Aorta (tissue), 5 donors: Measurements from ENCODE around the gene AQP11. TPM values are rescaled to one million over a fixed set of nuclear protein-coding genes. Genes with fewer than 3 reads are reported as not detected.
"Not testable (repeated sequence)": the region's sequence is repeated elsewhere in the genome, so short reads cannot be mapped to it uniquely, and the experiment has no call there.

ENCODE experiments used
- ATAC-seq: fragments of 200-7000 bp; cut with Tn5 transposase; one replicate; pipeline ENCODE4 v1.9.1; 2022; ENCODE audit warnings: moderate library complexity; ENCODE audit not compliant: low FRiP score
- DNase-seq, 2 donors: peaks; one replicate each; pipeline ENCODE4 v3.0.0-alpha.2; 2020
- H3K27ac ChIP-seq, 2 donors: one replicate each; pipeline ENCODE4 v1.5.1; 2013; ENCODE audit warnings: low read length in 2 of 2, mild to moderate bottlenecking in 2 of 2, moderate library complexity in 2 of 2, control low read depth in 1 of 2, inconsistent platforms in 1 of 2, low read depth in 1 of 2
- H3K27me3 ChIP-seq, 2 donors: one replicate each; pipeline ENCODE4 v1.6.1; 2013; ENCODE audit warnings: control low read depth in 1 of 2, low read length in 1 of 2, mild to moderate bottlenecking in 1 of 2, moderate library complexity in 1 of 2; ENCODE audit not compliant: insufficient read depth in 2 of 2, control insufficient read depth in 1 of 2
- H3K36me3 ChIP-seq, 2 donors: one replicate each; pipeline ENCODE4 v1.6.1; 2013; ENCODE audit warnings: control low read depth in 1 of 2, low read length in 1 of 2, mild to moderate bottlenecking in 1 of 2; ENCODE audit not compliant: insufficient read depth in 2 of 2, control insufficient read depth in 1 of 2
- H3K4me1 ChIP-seq, 2 donors: one replicate each; pipeline ENCODE4 v1.6.1; 2013; ENCODE audit warnings: low read length in 2 of 2, control low read depth in 1 of 2, mild to moderate bottlenecking in 1 of 2, moderate library complexity in 1 of 2; ENCODE audit not compliant: insufficient read depth in 2 of 2, control insufficient read depth in 1 of 2
- H3K4me3 ChIP-seq, 2 donors: one replicate each; pipeline ENCODE4 v1.5.1; 2013; ENCODE audit warnings: low read length in 2 of 2, control low read depth in 1 of 2, mild to moderate bottlenecking in 1 of 2
- H3K9me3 ChIP-seq: one replicate; pipeline ENCODE4 v1.6.1; 2013; ENCODE audit warnings: mild to moderate bottlenecking, low read length; ENCODE audit not compliant: control insufficient read depth
- WGBS, 2 donors: extraction: QIAGEN DNeasy Blood & Tissue Kit; methylation state at CpG; one replicate each; pipeline ENCODE4 v1.1.7; 2013; 5-methylcytosine and 5-hydroxymethylcytosine counted together
- intact Hi-C, 2 donors: fragments of 100-400 bp; cut with DNase I; formaldehyde crosslinking; loops; one replicate each; pipeline versions ENCODE4 v1.14.2 to v1.15.0; 2022
- polyA plus RNA-seq, 2 donors: library from polyadenylated mRNA; stranded (reverse); fragments of 200-250 nt; gene quantifications; one replicate each; pipeline ENCODE4 v1.2.3, GENCODE V29; 2013
- total RNA-seq, 2 donors: library from RNA; stranded (reverse); fragmentation: NEBNext Ultra II Directional; extraction: Animal tissue kit (Norgen Biotek cat#: 25700); gene quantifications; one replicate each; pipeline ENCODE4 v1.2.1, GENCODE V29; 2021
- donor health status: healthy with polysubstance abuse.
- donor health status: Bipolar disorder and iron deficiency.
- donor health status: DM: no; HTN: no; CAD: no.
- donor health status: DM: no; HTN: no; CAD: no.
- donor health status: DM: yes; HTN: yes; CAD: no.

AQP11 gene
- total and polyA plus RNA-seq, 4 donors: 0.49 to 1.4 TPM; not detected in 2

GRCh38 chr11:77609234-77609633, 19.5 kb downstream of the AQP11 start:
- ATAC-seq (no peak), DNase-seq (no peak)
- WGBS, 2 donors: 74 to 76% methylated on average over 1 of the region's 1 CpG
- intact Hi-C loops: no loop called here
- no peak overlapping the region for H3K27ac ChIP-seq
- no peak overlapping the region for H3K4me3 ChIP-seq
- peaks cover 0 to 3% of the 10 kb centered on the region in 2 donors for H3K36me3 ChIP-seq
- no peaks in the 10 kb centered on the region for H3K9me3 ChIP-seq
- H3K27me3 ChIP-seq: no peaks in the 10 kb centered on the region
- H3K4me1 ChIP-seq: no peaks in the 10 kb centered on the region

- Histone ChIP-seq H3K36me3 (peaks cover 0 to 5% of the 10 kb centered on the region in 2 donors), H3K27me3 (no peaks in the 10 kb centered on the region), H3K27ac (no peak overlapping the region), H3K4me3 (no peak overlapping the region), H3K4me1 (no peaks in the 10 kb centered on the region), H3K9me3 (no peaks in the 10 kb centered on the region)
- ATAC-seq: no peak
- intact Hi-C loops: no loop called here
- no peak for DNase-seq
These were observed 22.2 kb downstream of the AQP11 start for GRCh38 chr11:77611921-77612320.

GRCh38 chr11:77617892-77618291, 28.1 kb downstream of the AQP11 start:
- Histone ChIP-seq H3K27ac (no peak overlapping the region), H3K27me3 (no peaks in the 10 kb centered on the region), H3K9me3 (no peaks in the 10 kb centered on the region), H3K4me1 (no peaks in the 10 kb centered on the region), H3K36me3 (peaks cover 0 to 5% of the 10 kb centered on the region in 2 donors), H3K4me3 (no peak overlapping the region)
- DNase-seq: no peak
- no peak for ATAC-seq
- intact Hi-C loops: no loop called here
- WGBS, 2 donors: 81 to 89% methylated on average over 3 of the region's 3 CpGs

GRCh38 chr11:77619576-77620198, 29.9 kb downstream of the AQP11 start:
- intact Hi-C loops: no loop called here
- DNase-seq (no peak), ATAC-seq (no peak)
- 82 to 87% methylated on average over 3 of the region's 3 CpGs for WGBS, 2 donors
- Histone ChIP-seq H3K36me3 (peaks cover 0 to 5% of the 10 kb centered on the region in 2 donors), H3K4me1 (no peaks in the 10 kb centered on the region), H3K27ac (no peak overlapping the region), H3K9me3 (no peaks in the 10 kb centered on the region), H3K27me3 (no peaks in the 10 kb centered on the region), H3K4me3 (no peak overlapping the region)

- Histone ChIP-seq H3K9me3 (no peaks in the 10 kb centered on the region), H3K27me3 (no peaks in the 10 kb centered on the region), H3K36me3 (peaks cover under 1 to 2% of the 10 kb centered on the region in 2 donors), H3K4me1 (no peaks in the 10 kb centered on the region), H3K4me3 (no peak overlapping the region), H3K27ac (no peak overlapping the region)
- WGBS, 2 donors: 51 to 66% methylated on average over 4 of the region's 4 CpGs
- ATAC-seq: no peak
- intact Hi-C loops: no loop called here
- DNase-seq: no peak
These were observed 40.5 kb downstream of the AQP11 start for GRCh38 chr11:77630157-77630710.

- intact Hi-C loops, H3K4me1 ChIP-seq: not testable (repeated sequence)
These were observed 44.2 kb downstream of the AQP11 start for GRCh38 chr11:77633926-77634325.

GRCh38 chr11:77636731-77637344, 47.1 kb downstream of the AQP11 start:
- Histone ChIP-seq H3K4me3 (peak overlapping the region; percentile 86 to 95), H3K4me1 (no peaks in the 10 kb centered on the region), H3K27me3 (no peaks in the 10 kb centered on the region), H3K27ac (no peak overlapping the region), H3K36me3 (no peaks in the 10 kb centered on the region), H3K9me3 (no peaks in the 10 kb centered on the region)
- ATAC-seq (no peak), DNase-seq (no peak)
- intact Hi-C loops: no loop called here
- 3 to 4% methylated on average over 14 of the region's 14 CpGs for WGBS, 2 donors

More at GRCh38 chr11:77633926-77634325, 44.2 kb downstream of the AQP11 start:
- H3K36me3 ChIP-seq, H3K27me3 ChIP-seq, H3K4me3 ChIP-seq, ATAC-seq, H3K9me3 ChIP-seq, H3K27ac ChIP-seq: not testable (repeated sequence)
- DNase-seq: peak in 1 of 2 donors; percentile 54
- WGBS, 2 donors: 77 to 85% methylated on average over 5 of the region's 5 CpGs

GRCh38 chr11:77637345-77638165, 47.8 kb downstream of the AQP11 start, which contains the start of gene CLNS1A:
TSS of gene CLNS1A (minus strand) at chr11:77637794. CDS start at chr11:77637714, 80 bp downstream.
- Histone ChIP-seq H3K4me3 (peak within 1 kb of the TSS; percentile 86 to 95), H3K27me3 (no peaks in the 10 kb centered on the region), H3K9me3 (no peaks in the 10 kb centered on the region), H3K27ac (peak within 1 kb of the TSS in 1 of 2 donors; percentile 59), H3K4me1 (no peaks in the 10 kb centered on the region), H3K36me3 (no peaks in the 10 kb centered on the region)
- intact Hi-C loops: no loop called here
- ATAC-seq (peak; percentile 97), DNase-seq (peak; percentile 91 to 93)
- 1% methylated on average over 41 of the region's 41 CpGs for WGBS, 2 donors
